NCI-H524 (cell line): Measurements from ENCODE around the gene SLC38A8.
A peak's percentile ranks its signal among the peaks of the same experiment; 100 is the strongest.

ENCODE experiments used
- DNase-seq, 2 experiments: peaks; one replicate each; lab custom pipeline; 2025; lab: John Stamatoyannopoulos, UW

Gene SLC38A8

DNA sequence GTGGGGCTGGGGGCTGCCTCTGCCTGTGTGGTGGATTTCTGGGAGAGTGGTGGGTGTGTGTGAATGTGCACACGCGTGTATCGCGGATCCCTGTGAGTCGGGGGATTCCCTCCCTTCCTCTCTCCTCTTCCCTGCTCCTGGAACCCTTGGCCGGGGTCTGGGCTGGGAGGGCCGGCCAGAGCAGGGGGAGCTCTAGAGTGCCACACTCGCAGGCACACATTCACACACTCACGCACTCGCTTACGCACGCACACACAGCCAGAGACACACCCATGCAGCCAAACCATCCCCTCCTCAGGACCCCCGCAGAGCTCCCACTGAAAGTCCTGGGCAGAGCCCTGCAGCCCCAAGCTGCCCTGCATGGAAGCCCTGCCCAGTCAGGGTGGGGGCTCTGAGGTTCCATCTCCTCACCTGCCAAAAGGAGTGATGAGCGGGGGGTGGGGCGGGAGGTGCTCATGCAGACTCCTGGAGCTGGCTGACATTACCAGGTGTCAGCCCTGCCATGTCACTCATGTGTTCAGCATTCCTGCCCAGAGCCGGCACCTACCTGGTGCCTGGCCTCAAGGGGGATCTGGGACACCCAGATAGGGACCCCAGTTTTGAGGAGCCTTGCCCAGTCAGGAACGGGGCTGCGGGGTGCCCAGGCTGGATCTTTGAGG lies 72.7 kb downstream of the SLC38A8 start:
- DNase-seq = no peak

DNA sequence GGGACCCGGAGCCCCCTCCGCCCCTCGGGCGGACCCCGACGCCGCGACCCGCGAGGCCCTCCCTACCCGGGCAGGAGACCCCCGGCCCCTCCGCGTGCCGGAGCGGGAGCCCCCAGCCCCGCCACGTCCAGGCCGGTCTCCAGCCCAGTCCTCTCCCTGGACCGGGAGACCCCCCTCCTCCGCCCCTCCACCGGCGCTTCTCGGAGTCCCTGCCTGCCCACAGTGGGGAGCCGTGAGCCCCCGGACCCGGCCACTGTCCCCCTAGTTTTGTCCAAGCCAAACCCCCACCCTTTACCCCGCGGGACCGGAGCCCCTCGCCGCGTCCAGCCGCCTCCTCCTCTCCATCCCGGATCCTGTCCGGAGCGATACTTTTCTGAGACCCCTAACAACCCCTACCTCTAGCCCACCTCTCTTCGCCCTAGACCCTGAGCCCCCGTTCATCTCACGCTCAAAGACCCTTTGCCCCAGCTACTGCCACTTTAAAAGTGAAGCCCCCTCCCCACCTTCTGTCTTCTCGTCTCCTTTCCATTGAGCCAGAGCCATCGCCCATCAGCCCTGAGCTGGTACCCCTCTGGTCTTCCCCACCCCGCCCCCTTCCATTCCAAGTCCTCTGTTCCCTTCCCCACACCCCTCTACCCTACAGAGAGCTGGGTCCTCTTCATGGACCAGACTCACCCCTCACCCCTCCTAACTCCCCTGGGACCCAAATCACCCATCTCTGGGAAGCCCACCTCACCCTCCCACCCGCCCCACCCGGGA lies 73.5 kb downstream of the SLC38A8 start:
- DNase-seq = no peak

DNA sequence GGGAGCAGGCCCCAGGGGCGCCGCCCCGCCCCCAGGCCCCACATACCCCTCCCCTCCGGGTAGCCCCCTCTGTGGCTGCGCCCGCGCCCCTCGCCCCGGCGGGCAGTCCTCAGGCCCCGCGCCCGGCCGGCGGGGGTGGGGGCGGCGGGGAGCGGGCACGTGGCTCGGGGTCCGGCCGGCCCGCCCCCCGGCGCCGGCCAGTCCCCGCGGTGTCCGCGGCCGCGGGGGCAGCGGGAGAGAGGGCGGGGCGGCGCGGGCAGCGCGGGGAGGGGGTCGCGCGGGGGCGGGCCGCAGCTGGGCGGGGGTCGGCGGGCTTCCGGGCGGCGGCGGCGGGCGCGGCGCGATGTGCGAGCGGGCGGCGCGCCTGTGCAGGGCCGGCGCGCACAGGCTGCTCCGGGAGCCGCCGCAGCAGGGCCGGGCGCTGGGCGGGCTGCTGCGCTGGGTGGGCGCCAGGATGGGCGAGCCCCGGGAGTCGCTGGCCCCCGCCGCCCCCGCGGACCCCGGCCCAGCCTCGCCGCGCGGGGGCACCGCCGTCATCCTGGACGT lies 74.2 kb downstream of the SLC38A8 start:
- DNase-seq = peak in 1 of 2 experiments; percentile 34

DNA sequence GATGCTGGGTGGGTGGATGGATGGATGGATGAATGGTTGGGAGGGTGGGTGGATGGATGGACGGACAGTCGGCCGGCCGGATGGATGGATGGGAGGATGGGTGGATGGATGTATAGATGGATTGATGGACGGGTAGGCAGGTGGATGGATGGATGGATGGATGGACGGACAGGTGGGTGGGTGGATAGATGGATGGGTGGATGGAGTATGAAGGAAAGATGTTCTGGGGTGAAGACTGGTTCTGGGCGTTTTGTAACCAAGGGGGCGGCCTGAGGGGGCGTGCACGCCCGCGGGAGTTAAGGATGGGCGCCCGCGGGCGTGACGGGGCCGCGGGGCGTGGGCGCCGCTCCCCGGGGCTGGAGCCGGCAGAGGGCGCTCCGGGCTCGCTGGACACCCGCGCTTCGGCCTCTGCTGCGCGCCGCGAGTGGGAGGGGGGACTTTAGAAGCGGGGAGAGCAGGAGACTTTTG lies 74.7 kb downstream of the SLC38A8 start, which contains the start of gene NECAB2:
TSS of gene NECAB2 (plus strand) at position 407 of the 468 bp plus-strand sequence. CDS start 405 bp downstream, outside the sequence.
- DNase-seq = peak in 1 of 2 experiments; percentile 51

DNA sequence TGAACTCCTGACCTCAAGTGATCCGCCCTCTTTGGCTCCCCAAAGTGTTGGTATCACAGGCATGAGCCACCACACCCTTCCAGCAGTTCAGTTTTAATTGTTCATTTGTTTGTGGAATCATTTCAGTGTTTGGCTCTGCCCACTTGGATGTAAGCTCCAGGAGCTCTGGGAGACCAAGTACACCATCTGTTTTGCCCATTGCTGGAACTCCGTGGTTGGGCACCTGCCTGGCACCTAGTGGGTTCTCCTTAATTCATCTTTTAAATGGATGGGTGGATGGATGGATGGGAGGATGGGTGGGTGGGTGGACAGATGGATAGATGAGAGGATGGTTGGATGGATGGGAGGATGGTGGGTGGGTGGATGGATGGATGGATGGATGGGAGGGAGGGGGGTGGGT lies 75.5 kb downstream of the SLC38A8 start:
- peak in 1 of 2 experiments; percentile 27 for DNase-seq

DNA sequence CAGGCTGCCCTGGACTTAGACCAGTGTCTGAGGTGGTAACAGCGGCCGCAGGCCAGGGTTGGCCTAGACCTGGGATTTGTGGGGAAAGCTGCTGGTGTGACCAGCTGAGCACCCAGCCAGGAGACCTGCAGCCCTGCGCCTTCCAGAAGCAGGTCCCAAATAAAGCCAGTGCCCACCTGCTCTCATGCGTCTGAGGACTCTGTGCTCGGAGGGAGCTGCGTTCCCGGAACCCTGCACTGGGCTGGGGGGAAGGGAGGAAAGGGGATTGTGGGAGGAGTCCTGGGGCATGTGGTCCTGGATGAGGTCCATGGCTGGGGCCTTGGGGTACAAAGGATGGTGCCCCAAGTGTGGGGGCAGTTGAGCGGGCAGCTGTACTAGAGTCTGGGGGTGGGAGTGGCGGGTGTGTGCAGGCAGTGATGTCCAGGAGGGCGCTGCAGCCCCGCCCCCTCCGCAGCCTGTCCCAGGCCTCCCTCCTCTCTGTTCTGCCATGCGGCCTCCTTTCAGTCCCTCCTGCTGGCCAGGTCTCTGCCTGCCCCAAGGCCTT lies 76.4 kb downstream of the SLC38A8 start:
- no peak for DNase-seq

DNA sequence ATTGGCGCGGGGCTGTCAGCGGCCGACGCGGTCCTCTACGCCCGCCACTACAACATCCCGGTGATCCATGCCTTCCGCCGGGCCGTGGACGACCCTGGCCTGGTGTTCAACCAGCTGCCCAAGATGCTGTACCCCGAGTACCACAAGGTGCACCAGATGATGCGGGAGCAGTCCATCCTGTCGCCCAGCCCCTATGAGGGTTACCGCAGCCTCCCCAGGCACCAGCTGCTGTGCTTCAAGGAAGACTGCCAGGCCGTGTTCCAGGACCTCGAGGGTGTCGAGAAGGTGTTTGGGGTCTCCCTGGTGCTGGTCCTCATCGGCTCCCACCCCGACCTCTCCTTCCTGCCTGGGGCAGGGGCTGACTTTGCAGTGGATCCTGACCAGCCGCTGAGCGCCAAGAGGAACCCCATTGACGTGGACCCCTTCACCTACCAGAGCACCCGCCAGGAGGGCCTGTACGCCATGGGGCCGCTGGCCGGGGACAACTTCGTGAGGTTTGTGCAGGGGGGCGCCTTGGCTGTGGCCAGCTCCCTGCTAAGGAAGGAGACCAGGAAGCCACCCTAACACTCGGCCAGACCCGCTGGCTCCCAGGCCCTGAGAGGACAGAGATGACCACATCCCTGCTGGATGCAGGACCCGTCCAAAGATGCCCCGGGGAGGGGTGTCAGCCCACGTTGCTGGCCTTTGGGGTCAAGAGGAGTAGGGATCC lies 77.0 kb downstream of the SLC38A8 start:
- no peak for DNase-seq

DNA sequence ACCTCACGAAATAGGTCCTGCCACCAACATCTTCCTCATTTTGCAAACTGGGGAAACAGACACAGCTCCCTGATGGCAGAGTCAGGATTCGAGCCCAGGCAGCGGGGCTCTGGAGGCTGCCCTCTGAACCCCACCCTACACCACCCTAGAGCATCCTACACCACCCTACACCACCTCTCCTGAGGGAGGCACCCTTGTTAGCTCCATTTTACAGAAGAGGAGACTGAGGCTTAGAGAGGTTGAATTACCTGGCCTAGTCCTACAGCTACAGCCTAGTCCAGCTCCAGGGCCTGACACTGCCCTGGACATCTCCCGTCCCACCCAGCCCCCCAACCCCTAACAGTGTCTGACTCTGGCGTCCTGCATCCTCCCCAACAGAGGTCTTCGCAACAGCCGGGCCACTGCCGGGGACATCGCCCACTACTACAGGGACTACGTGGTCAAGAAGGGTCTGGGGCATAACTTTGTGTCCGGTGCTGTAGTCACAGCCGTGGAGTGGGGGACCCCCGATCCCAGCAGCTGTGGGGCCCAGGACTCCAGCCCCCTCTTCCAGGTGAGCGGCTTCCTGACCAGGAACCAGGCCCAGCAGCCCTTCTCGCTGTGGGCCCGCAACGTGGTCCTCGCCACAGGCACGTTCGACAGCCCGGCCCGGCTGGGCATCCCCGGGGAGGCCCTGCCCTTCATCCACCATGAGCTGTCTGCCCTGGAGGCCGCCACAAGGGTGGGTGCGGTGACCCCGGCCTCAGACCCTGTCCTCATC lies 77.7 kb downstream of the SLC38A8 start:
- DNase-seq = no peak

DNA sequence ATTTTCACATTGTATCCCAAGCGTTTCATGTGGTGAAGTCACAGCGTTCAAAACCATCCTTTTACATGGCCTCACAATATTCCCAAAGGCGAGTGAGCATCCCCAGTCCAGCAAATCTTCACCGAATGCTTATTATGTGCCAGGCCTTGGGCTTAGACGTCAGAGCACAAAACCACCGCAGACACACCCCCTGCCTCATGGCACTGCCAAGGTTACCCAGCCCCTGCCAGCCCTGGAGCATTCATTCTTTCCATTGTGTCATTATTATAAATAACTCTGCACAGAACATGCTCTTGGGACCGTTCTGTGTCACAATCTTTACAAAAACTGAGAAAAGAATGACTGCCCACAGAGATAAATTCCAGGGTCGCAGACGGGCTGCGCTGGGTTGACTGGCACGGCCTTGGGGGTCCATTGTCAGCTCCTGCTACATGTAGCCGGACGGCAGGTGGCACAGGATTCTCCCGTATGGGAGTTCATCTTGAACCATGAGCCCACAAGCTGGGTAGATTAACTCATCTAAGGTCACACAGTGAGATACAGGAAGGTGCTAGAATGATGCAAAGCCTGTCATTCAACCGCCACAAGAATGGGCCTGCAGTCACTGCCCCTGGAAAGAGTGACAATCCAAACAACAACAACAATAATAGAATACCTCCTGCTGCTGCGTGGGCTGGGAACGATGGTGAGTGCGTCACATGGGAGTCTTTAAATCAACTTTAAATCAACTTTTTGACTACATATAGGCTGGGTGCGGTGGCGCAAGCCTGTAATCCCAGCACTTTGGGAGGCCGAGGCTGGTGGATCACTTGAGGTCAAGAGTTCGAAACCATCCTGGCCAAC lies 79.1 kb downstream of the SLC38A8 start:
- no peak for DNase-seq

DNA sequence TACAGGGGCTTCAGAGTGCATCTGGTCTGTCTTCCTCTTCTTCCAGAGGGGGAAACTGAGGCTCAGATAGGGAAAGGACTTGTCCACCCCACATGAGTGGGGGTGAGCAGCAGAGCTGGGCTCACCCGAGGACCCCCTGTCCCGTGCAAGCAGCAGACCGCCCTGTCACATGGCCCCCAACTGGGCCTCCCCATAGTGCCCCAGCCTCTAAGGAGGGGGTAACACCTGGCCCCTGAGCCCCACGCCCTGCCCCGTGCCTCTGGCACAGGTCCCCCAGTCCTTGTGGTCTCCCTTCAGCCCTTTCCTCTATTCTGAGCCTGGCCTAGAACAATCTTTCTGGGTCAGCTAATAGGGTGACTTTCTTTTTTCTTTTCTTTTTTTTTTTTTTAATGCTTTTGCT lies 81.0 kb downstream of the SLC38A8 start:
- no peak for DNase-seq

DNA sequence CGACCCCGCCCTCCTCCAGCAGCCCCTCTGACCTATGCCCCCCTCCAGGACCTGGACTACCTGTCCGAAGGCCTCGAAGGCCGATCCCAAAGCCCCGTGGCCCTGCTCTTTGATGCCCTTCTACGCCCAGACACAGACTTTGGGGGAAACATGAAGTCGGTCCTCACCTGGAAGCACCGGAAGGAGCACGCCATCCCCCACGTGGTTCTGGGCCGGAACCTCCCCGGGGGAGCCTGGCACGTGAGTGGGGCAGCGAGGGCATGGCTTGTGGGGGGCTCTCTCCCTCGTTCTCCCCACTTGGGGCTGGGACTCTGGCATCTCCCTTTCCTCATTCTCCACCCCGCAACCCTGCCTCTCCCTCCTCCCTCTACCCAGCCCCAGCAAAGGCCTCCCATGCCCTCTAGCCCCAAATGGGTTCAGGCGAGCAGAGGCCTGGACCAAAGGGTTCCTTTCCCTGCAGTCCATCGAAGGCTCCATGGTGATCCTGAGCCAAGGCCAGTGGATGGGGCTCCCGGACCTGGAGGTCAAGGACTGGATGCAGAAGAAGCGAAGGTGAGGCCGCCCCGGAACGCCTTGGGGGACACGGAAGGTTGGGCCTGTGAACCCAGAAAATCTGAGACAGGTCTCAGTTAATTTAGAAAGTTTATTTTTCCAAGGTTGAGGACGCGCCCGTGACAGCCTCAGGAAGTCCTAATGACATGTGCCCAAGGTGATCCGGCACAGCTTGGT lies 81.9 kb downstream of the SLC38A8 start:
- DNase-seq = no peak
